H9 (cell line): ENCODE data around the gene ADCK2. TPM values are rescaled to one million over a fixed set of nuclear protein-coding genes. Genes with fewer than 3 reads are reported as not detected.

Source experiments
- DNase-seq: peaks from one replicate; pipeline ENCODE4 v3.0.0-alpha.2; 2017
- H2AFZ ChIP-seq: one replicate; pipeline ENCODE4 v1.6.1; 2013; ENCODE audit warnings: mild to moderate bottlenecking, low read length, control low read depth, moderate library complexity
- H2AK5ac ChIP-seq: 2 replicates; pipeline ENCODE4 v1.6.1; 2013; ENCODE audit warnings: low read length, control low read depth, mixed read lengths; ENCODE audit not compliant: insufficient read length
- H2BK120ac ChIP-seq: one replicate; pipeline ENCODE4 v1.6.1; 2013; ENCODE audit warnings: low read depth, mild to moderate bottlenecking, low read length, control low read depth, inconsistent platforms; ENCODE audit not compliant: poor library complexity, severe bottlenecking
- H2BK12ac ChIP-seq: 2 replicates; pipeline ENCODE4 v1.6.1; 2013; ENCODE audit warnings: low read length, control low read depth, mixed read lengths, low read depth; ENCODE audit not compliant: insufficient read length
- H2BK15ac ChIP-seq: 2 replicates; pipeline ENCODE4 v1.6.1; 2013; ENCODE audit warnings: low read depth, low read length, control low read depth
- H2BK20ac ChIP-seq: one replicate; pipeline ENCODE4 v1.6.1; 2013; ENCODE audit warnings: low read depth, mild to moderate bottlenecking, low read length, control low read depth, inconsistent platforms; ENCODE audit not compliant: poor library complexity, severe bottlenecking
- H2BK5ac ChIP-seq: 2 replicates; pipeline ENCODE4 v1.6.1; 2013; ENCODE audit warnings: low read length, control low read depth, mixed read lengths; ENCODE audit not compliant: insufficient read length
- H3K14ac ChIP-seq: 2 replicates; pipeline ENCODE4 v1.6.1; 2013; ENCODE audit warnings: low read length, control low read depth; ENCODE audit not compliant: insufficient read depth
- H3K18ac ChIP-seq: 2 replicates; pipeline ENCODE4 v1.6.1; 2013; ENCODE audit warnings: low read depth, mild to moderate bottlenecking, mixed read lengths, low read length, control low read depth; ENCODE audit not compliant: insufficient read length
- H3K23ac ChIP-seq: 2 replicates; pipeline ENCODE4 v1.6.1; 2013; ENCODE audit warnings: low read length, control low read depth, mixed read lengths, low read depth; ENCODE audit not compliant: insufficient read length
- H3K23me2 ChIP-seq: 2 replicates; pipeline ENCODE4 v1.6.1; 2013; ENCODE audit warnings: low read depth, mild to moderate bottlenecking, mixed read lengths, low read length, control low read depth; ENCODE audit not compliant: insufficient read length, poor library complexity, severe bottlenecking
- H3K27ac ChIP-seq: 2 replicates; pipeline ENCODE4 v1.5.1; 2013; ENCODE audit warnings: low read length, control low read depth, mixed read lengths, low read depth; ENCODE audit not compliant: insufficient read length
- H3K27me3 ChIP-seq: 2 replicates; pipeline ENCODE4 v1.6.1; 2013; ENCODE audit warnings: low read length, control low read depth, inconsistent platforms; ENCODE audit not compliant: insufficient read depth
- H3K4ac ChIP-seq: 2 replicates; pipeline ENCODE4 v1.6.1; 2013; ENCODE audit warnings: low read depth, mild to moderate bottlenecking, control low read depth, inconsistent platforms, low read length, moderate library complexity
- H3K4me1 ChIP-seq: 2 replicates; pipeline ENCODE4 v1.6.1; 2013; ENCODE audit warnings: low read length, control low read depth, inconsistent platforms; ENCODE audit not compliant: insufficient read depth
- H3K4me2 ChIP-seq: 2 replicates; pipeline ENCODE4 v1.6.1; 2013; ENCODE audit warnings: low read length, control low read depth, mixed read lengths; ENCODE audit not compliant: insufficient read length, insufficient read depth
- H3K56ac ChIP-seq: 2 replicates; pipeline ENCODE4 v1.6.1; 2013; ENCODE audit warnings: low read depth, mild to moderate bottlenecking, mixed read lengths, low read length, control low read depth; ENCODE audit not compliant: insufficient read length
- H3K79me1 ChIP-seq: 2 replicates; pipeline ENCODE4 v1.6.1; 2013; ENCODE audit warnings: low read depth, mild to moderate bottlenecking, moderate library complexity, low read length, control low read depth, inconsistent platforms; ENCODE audit not compliant: insufficient read depth, poor library complexity, severe bottlenecking
- H3K79me2 ChIP-seq: 2 replicates; pipeline ENCODE4 v1.6.1; 2013; ENCODE audit warnings: low read length, control low read depth, inconsistent platforms; ENCODE audit not compliant: insufficient read depth
- H3K9ac ChIP-seq: 2 replicates; pipeline ENCODE4 v1.6.1; 2013; ENCODE audit warnings: low read length, control low read depth, mixed read lengths; ENCODE audit not compliant: insufficient read length; ENCODE audit errors: extremely low read depth
- H3K9me3 ChIP-seq: one replicate; pipeline ENCODE4 v1.6.1; 2013; ENCODE audit warnings: low read depth, low read length, inconsistent platforms; ENCODE audit not compliant: control insufficient read depth
- H3T11ph ChIP-seq: one replicate; pipeline ENCODE4 v1.6.1; 2013; ENCODE audit warnings: mild to moderate bottlenecking, low read length, control low read depth, inconsistent platforms
- H4K20me1 ChIP-seq: one replicate; pipeline ENCODE4 v1.6.1; 2013; ENCODE audit not compliant: control insufficient read depth, insufficient read length, insufficient read depth
- H4K5ac ChIP-seq: 2 replicates; pipeline ENCODE4 v1.6.1; 2013; ENCODE audit warnings: low read depth, mild to moderate bottlenecking, mixed read lengths, low read length, control low read depth; ENCODE audit not compliant: insufficient read length
- H4K8ac ChIP-seq: replicated peaks from 2 replicates; pipeline ENCODE4 v1.6.1; 2013; ENCODE audit warnings: low read length, control low read depth, mixed read lengths, low read depth; ENCODE audit not compliant: insufficient read length
- H4K91ac ChIP-seq: 2 replicates; pipeline ENCODE4 v1.6.1; 2013; ENCODE audit warnings: low read depth, mild to moderate bottlenecking, moderate library complexity, mixed read lengths, low read length, control low read depth; ENCODE audit not compliant: insufficient read length
- H3K27ac Mint-ChIP-seq, 3 experiments: 2 replicates in 2 of 3; 3 replicates in 1 of 3; pipeline ENCODE4 v1.8.0; 2020 to 2021; ENCODE audit warnings: mixed read lengths in 3 of 3, mild to moderate bottlenecking in 1 of 3, moderate library complexity in 1 of 3
- H3K27me3 Mint-ChIP-seq: 2 replicates; pipeline ENCODE4 v1.8.0; 2021; ENCODE audit warnings: low read depth, mild to moderate bottlenecking, moderate library complexity, mixed read lengths
- H3K36me3 Mint-ChIP-seq, 3 experiments: 2 replicates in 2 of 3; 3 replicates in 1 of 3; pipeline ENCODE4 v1.8.0; 2020 to 2021; ENCODE audit warnings: low read depth in 3 of 3, mixed read lengths in 3 of 3; ENCODE audit not compliant: insufficient read depth in 1 of 3
- H3K4me1 Mint-ChIP-seq, 2 experiments: 2 replicates each; pipeline ENCODE4 v1.8.0; 2020; ENCODE audit warnings: mixed read lengths in 2 of 2
- H3K4me3 Mint-ChIP-seq, 2 experiments: 2 replicates in 1 of 2; 3 replicates in 1 of 2; pipeline ENCODE4 v1.8.0; 2020 to 2021; ENCODE audit warnings: mild to moderate bottlenecking in 2 of 2, mixed read lengths in 2 of 2, moderate library complexity in 1 of 2
- H3K9me3 Mint-ChIP-seq, 2 experiments: 2 replicates in 1 of 2; 3 replicates in 1 of 2; pipeline ENCODE4 v1.8.0; 2020; ENCODE audit warnings: mild to moderate bottlenecking in 2 of 2, mixed read lengths in 2 of 2, moderate library complexity in 1 of 2
- CTCF ChIP-seq: fragments of 200-600 bp; sonication (generic); conservative IDR thresholded peaks from 3 replicates; pipeline ENCODE4 v1.8.0; 2021; ENCODE audit warnings: antibody characterized with exemption, mild to moderate bottlenecking
- WGBS: extraction: QIAGEN DNeasy Blood & Tissue Kit; methylation state at CpG from one replicate; pipeline ENCODE4 v1.1.7; 2013; ENCODE audit warnings: missing lambda C conversion rate, low lambda C conversion rate, mixed read lengths; ENCODE audit not compliant: insufficient read length; ENCODE audit errors: extremely low coverage; 5-methylcytosine and 5-hydroxymethylcytosine counted together
- total RNA-seq: library from RNA; stranded (reverse); gene quantifications from 2 replicates; pipeline ENCODE4 v1.2.1, GENCODE V29; 2021

ADCK2 gene
- total RNA-seq, 1 experiment from 2014 or later: 12.4 TPM

DNA sequence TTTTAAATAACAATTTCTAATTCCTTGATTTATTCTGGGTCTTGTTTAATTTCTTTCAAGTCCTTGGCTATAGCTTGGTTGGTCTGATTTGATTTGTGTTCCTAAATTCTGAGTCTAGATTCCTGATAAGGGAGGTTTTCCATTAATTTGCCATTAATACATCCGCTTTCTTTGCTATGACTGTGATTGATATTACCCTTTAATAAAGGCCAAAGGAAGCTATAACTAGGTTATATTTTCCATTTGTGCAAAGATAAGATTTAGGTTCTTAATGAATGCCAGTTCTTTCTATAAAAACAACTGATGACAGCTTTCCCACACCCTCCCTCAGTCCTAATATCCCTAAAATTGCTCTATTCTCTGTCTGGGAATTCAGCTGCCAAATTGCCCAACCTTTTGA, 52.0 kb downstream of the ADCK2 start:
- Histone ChIP-seq H2BK5ac (no peak overlapping the region), H3K27ac (no peak overlapping the region), H4K91ac (no peak overlapping the region), H3K79me2 (no peaks in the 10 kb centered on the region), H3K79me1 (no peaks in the 10 kb centered on the region), H3K56ac (no peak overlapping the region), H3K18ac (no peak overlapping the region), H2AK5ac (no peak overlapping the region), H2BK120ac (no peak overlapping the region), H3K4me2 (no peak overlapping the region), H4K20me1 (no peaks in the 10 kb centered on the region), H3K27me3 (no peaks in the 10 kb centered on the region), H3K23ac (no peak overlapping the region), H3K9ac (no peak overlapping the region), H2BK15ac (no peak overlapping the region), H3T11ph (no peak overlapping the region), H3K9me3 (no peaks in the 10 kb centered on the region), H3K14ac (no peak overlapping the region), H2BK12ac (no peak overlapping the region), H2BK20ac (no peak overlapping the region), H3K23me2 (no peaks in the 10 kb centered on the region), H4K8ac (no peak overlapping the region), H3K4ac (no peak overlapping the region), H3K4me1 (no peaks in the 10 kb centered on the region), H4K5ac (no peak overlapping the region), H2AFZ (no peak overlapping the region)
- no peak for DNase-seq
- H3K4me1 Mint-ChIP-seq: no peaks in the 10 kb centered on the region
- H3K27ac Mint-ChIP-seq: no peak overlapping the region
- no peak for TF ChIP-seq CTCF
- H3K4me3 Mint-ChIP-seq: no peak overlapping the region
- WGBS: no CpG with 5 or more reads among the region's 1 CpG
- peaks cover 0 to 10% (median 7%) of the 10 kb centered on the region in 3 experiments; a peak in 4 of 7 replicates for H3K36me3 Mint-ChIP-seq
- no peaks in the 10 kb centered on the region for H3K27me3 Mint-ChIP-seq
- no peaks in the 10 kb centered on the region for H3K9me3 Mint-ChIP-seq
